Stromal cell of bone marrow (primary cell): Measurements from ENCODE around the gene FIGN.

Experiments used
- DNase-seq: peaks from one replicate; pipeline ENCODE4 v3.0.0-alpha.2; 2012; ENCODE audit warnings: low read depth

The FIGN gene

GRCh38 chr2:163735685-163736432 lies at the start of gene FIGN:
TSS of gene FIGN (minus strand) at chr2:163736008. CDS start at chr2:163734927, 1,081 bp downstream.
- peak; percentile 76 for DNase-seq

DNA sequence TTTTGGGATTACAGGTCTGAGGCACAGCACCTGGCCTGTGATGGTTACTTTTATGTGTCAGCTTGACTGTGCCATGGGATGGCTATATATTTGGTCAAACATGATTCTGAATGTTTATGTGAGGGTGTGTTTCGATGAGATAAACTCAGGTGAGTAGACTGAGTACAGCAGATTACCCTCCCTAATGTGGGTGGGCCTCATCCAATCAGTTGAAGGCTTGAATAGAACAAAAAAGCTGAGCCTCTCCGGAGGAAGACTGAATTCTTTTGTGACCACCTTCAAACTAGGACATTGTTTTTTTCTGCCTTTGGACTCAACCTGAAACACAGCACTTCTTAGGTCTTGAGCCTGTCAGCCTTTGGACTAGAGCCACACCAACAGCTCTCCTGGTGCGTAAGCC lies 49.4 kb upstream of the FIGN start:
- DNase-seq: no peak

- DNase-seq: no peak
Observed at GRCh38 chr2:163779970-163780597, 44.3 kb upstream of the FIGN start.

DNA sequence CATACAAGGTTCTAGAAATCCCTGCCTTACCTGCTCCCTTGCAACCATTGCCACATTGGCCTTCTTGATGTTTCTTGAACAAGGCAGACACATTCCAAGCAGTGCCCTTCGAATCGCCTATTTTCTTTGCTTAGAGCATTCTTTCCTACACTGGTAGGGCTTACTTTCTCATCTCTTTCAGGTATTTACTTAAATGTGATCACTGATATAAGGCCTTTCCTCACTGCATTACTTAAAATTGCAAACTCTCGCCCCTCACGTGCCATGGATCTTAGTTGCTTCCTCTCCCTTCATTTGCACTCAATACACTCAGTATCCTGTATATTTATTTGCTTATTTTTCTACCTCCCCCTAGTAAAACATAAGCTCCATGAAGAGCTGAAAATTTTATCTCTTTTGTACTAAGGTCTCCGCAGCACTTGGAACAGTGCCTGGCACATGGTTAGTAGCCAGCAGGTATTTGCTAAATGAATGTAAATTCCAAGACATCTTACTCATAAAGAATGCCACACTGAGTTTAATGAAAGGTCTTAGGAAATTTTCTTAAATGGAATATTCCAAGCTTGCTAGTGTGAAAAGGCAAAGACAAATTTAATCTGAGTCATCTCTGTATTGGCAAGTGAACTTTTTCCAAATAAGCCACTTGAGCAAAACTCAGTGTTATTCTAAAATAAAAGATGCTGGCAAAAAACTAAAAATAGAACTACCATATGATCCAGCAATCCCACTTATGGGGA lies 42.4 kb upstream of the FIGN start:
- DNase-seq: peak; percentile 71

DNA sequence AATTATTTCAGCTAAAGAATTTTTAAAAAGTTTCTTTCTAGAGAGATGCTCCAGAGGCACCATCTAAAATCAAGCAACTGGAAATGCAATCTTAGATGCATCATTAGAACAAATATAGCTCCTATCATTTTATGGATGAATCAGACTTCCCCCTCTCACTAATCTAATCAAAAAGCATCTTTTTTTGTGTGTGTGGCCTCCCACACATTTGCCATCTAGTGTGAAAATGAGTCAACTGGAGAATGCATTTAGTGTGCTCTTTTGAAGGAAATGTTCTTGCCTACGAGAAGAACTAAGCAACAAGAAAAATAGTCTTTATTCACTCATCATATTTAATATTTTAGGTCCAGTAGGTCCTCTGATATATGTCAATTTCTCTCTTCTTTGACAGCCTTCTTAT lies 39.5 kb upstream of the FIGN start:
- no peak for DNase-seq

GRCh38 chr2:163774862-163775261 lies 39.1 kb upstream of the FIGN start:
- peak; percentile 77 for DNase-seq

GRCh38 chr2:163773276-163773675 lies 37.5 kb upstream of the FIGN start:
- DNase-seq: no peak

GRCh38 chr2:163771596-163771995 lies 35.8 kb upstream of the FIGN start:
- DNase-seq: no peak

DNA sequence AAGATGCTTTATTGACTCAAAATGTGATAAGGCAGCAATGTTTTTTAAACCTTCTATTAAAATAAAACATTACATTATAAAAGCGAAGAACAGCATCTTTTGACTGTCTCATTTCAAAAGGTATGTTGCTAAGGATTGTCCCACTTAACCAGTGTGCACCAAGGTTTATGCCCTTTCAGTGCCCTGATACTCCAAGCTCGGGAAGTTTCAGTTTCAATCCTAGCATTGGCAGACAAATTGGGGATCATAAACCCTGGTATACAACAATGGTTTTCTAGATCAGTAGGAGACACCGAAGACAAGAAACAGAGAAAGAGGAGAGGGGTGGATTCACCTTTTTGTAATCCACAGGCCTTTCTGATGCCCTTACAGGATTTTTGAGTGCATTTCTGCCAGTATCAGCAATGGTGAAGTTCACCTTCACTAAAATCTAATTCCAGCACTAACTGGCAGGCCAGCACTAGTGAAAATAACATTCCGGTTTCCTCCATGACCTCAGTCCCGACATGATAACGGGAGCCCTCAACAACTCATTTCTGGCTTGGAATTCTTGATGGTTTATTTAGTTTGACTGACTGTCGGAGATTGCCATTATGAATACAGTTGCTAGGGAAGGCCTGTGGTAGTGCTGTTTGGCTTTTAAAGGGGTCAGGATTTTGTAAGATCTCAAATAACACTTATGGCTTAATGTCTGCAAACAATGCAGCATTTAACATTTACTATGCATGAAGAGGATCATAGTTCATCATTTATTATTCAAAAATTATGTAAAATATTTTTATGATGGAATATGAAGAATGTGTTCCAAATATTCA lies 33.3 kb upstream of the FIGN start:
- no peak for DNase-seq

- no peak for DNase-seq
Observed at GRCh38 chr2:163767097-163767496, 31.3 kb upstream of the FIGN start.

DNA sequence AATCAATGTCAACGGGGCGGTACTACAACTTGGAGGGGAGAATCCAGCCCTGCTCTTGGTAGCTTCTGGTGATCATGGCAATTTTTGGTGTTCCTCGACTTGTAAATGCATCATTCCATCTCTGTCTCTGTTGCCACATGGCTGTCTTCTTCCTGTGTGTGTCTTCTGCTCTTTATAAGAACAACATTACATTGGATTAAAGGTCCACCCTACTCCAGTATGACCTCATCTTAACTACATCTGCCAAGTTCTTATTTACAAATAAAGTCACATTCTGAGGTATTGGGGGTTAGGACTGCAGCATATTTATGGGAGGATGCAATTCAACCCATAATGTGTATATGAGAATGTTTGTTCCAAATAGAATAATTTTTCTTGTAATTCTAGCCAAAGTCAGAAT lies 28.8 kb upstream of the FIGN start:
- DNase-seq: no peak

- no peak for DNase-seq
Observed at GRCh38 chr2:163759013-163759412, 23.2 kb upstream of the FIGN start.

DNA sequence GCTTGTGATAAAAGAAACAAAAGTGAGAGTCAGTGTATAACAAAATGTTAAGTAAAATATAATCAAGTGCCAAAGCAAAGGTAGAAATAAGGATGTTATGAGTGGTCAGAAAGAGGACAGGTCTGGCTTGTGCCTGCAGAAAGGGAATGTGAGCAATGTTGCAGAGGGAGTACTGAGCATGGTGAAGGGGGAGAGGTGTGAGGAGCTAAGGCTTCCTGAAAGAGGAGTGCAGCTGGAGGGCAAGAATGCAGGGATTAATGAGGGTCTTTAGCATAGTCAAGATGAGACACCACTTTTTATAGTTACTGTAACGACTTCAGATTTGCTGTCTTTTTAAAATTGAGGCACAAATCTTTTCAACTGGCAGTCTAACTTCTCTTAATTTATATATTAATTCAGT lies 22.0 kb upstream of the FIGN start:
- DNase-seq: no peak

DNA sequence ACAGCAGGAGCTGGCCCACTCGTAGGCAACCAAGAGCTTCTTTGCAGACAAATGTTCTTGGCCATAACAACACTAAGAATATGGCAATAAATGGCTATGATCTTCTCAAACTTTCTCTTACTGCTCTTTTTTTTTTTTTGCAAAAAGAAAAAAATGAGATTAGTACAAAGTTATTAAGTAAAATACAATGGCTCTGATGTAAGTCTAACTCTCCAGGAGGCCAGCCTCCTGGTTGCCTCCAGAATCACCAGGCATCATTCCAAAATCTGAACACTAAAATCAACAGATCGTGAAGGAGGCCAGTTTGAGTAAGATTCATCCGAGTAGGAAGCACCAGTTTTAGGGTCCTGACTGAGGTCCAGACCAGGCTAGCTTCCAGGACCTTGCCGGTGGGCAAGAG lies 20.8 kb upstream of the FIGN start:
- DNase-seq: no peak

DNA sequence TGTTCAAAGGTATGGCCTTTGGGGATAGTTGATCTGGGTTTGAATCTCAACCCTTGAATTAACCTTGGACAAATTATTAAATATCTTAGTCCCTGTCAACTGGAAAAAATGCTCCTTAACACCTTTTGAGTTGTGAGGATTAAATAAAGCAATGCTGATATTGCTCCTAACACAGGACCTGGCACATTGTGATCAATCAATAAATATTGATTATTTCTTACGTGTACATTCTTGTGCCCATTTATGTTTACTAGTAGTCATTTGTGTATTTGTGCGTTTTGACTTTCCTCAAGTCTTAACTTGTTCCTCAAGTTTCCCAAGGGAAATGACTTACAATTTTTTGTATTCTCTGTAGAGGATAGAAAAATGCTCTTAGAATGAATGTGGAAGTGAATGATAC lies 19.6 kb upstream of the FIGN start:
- no peak for DNase-seq

GRCh38 chr2:163753726-163754125 lies 17.9 kb upstream of the FIGN start:
- no peak for DNase-seq

DNA sequence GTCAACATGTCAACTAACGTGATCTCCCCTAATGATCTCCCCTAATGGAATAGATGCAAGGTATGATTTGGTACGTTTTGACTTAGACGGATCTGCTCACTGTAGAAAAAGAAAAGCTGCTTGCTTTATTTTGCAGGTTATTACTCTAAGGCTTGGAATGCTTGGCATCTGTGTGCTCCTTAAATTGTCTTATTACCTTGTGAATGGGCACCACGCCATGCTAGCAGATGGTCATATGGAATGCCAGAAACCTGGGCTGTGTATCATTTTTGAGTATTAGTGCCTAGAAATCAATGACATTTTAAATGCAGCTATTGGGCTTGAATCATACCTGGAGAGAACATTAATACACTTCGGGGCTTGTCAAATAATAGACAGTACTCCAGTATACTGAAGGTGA lies 16.5 kb upstream of the FIGN start:
- no peak for DNase-seq

DNA sequence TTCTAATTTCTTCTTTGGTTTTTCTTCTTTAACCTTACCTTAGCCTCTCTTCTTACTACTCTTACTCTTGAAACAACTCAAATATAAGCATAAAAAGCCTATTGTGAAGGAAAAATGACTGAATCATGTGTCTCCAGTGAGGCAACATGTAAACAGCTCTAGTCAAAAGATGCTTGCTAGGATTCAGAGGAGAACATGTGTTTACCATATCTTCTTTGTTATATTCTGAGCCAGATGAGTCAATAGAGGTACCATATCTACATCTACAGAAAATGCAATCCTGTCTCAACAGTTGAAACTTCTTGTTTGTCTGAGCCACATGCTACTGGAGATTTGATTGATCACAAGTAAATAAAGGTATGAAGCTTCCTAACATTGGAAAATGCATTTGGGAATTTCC lies 15.9 kb upstream of the FIGN start:
- no peak for DNase-seq

- no peak for DNase-seq
Observed at GRCh38 chr2:163748420-163748819, 12.6 kb upstream of the FIGN start.

- DNase-seq: no peak
Observed at GRCh38 chr2:163741435-163741834, 5.6 kb upstream of the FIGN start.

- DNase-seq: no peak
Observed at GRCh38 chr2:163737563-163737962, 1.8 kb upstream of the FIGN start.

- no peak for DNase-seq
Observed at GRCh38 chr2:163737190-163737439, 1.3 kb upstream of the FIGN start.
